GM12878 (cell line): ENCODE data around the gene IFT122. TPM values are rescaled to one million over a fixed set of nuclear protein-coding genes. Genes with fewer than 3 reads are reported as not detected.

Experiments used
- ASH2L ChIP-seq: fragments of 300-600, 200-600 bp; sonication (generic); IDR thresholded peaks from 2 replicates; pipeline ENCODE4 v1.6.1; 2017; ENCODE audit warnings: low read depth, mild to moderate bottlenecking, borderline replicate concordance
- BCL11A ChIP-seq: IDR thresholded peaks from 2 replicates; pipeline ENCODE4 v1.6.1; 2011; ENCODE audit warnings: low read depth, low read length
- BMI1 ChIP-seq: fragments of 450-650 bp; IDR thresholded peaks from 2 replicates; pipeline ENCODE4 v1.6.1; 2016; ENCODE audit warnings: mild to moderate bottlenecking, moderate library complexity, borderline replicate concordance
- CBFB ChIP-seq: IDR thresholded peaks from 2 replicates; pipeline ENCODE4 v1.6.1; 2016; ENCODE audit warnings: antibody characterized with exemption, low read depth
- E2F4 ChIP-seq: IDR thresholded peaks from 2 replicates; pipeline ENCODE4 v1.6.1; 2012; ENCODE audit warnings: low read depth, low read length, improper control_type of control experiment
- EGR1 ChIP-seq, 2 experiments: IDR thresholded peaks; 1 replicate in 1 of 2; 2 replicates in 1 of 2; pipeline ENCODE4 v1.6.1; 2011 to 2012; ENCODE audit warnings: low read depth in 2 of 2, low read length in 2 of 2, borderline replicate concordance in 1 of 2, mild to moderate bottlenecking in 1 of 2, moderate library complexity in 1 of 2
- ETV6 ChIP-seq, 2 experiments: fragments of 450-650 bp in 1 of 2; IDR thresholded peaks in 1 of 2; conservative IDR thresholded peaks in 1 of 2; 2 replicates each; pipeline ENCODE4 v1.6.1; 2014; ENCODE audit warnings: antibody characterized with exemption in 1 of 2, borderline replicate concordance in 1 of 2, low read depth in 1 of 2, mild to moderate bottlenecking in 1 of 2, moderate library complexity in 1 of 2
- FOXK2 ChIP-seq: fragments of 450-650 bp; IDR thresholded peaks from 2 replicates; pipeline ENCODE4 v1.6.1; 2017; ENCODE audit warnings: mild to moderate bottlenecking, moderate library complexity
- HDGF ChIP-seq: fragments of 450-650 bp; IDR thresholded peaks from 2 replicates; pipeline ENCODE4 v1.6.1; 2016; ENCODE audit warnings: antibody characterized with exemption
- JUND ChIP-seq: IDR thresholded peaks from 2 replicates; pipeline ENCODE4 v1.6.1; 2012; ENCODE audit warnings: low read depth, mild to moderate bottlenecking, low read length, improper control_type of control experiment, moderate library complexity
- KLF5 ChIP-seq: fragments of 450-650 bp; IDR thresholded peaks from 2 replicates; pipeline ENCODE4 v1.6.1; 2014; ENCODE audit warnings: mild to moderate bottlenecking; ENCODE audit not compliant: partially characterized antibody
- MYB ChIP-seq: fragments of 150-350 bp; IDR thresholded peaks from 2 replicates; pipeline ENCODE4 v1.6.1; 2014; ENCODE audit warnings: mild to moderate bottlenecking, low read depth, low read length, borderline replicate concordance
- POLR2A ChIP-seq: IDR thresholded peaks from 2 replicates; pipeline ENCODE4 v1.6.1; 2011; ENCODE audit warnings: low read depth, mild to moderate bottlenecking, low read length
- RELB ChIP-seq: fragments of 450-650 bp; IDR thresholded peaks from 2 replicates; pipeline ENCODE4 v1.6.1; 2017; ENCODE audit warnings: low read depth, mild to moderate bottlenecking, moderate library complexity
- RUNX3 ChIP-seq: IDR thresholded peaks from 2 replicates; pipeline ENCODE4 v1.6.1; 2012; ENCODE audit warnings: low read length, inconsistent platforms
- SMC3 ChIP-seq: IDR thresholded peaks from 2 replicates; pipeline ENCODE4 v1.6.1; 2011; ENCODE audit warnings: low read length, improper control_type of control experiment, borderline replicate concordance
- SRF ChIP-seq, 2 experiments: IDR thresholded peaks; 2 replicates each; pipeline ENCODE4 v1.6.1; 2011; ENCODE audit warnings: low read depth in 2 of 2, low read length in 2 of 2, mild to moderate bottlenecking in 1 of 2, moderate library complexity in 1 of 2
- STAT3 ChIP-seq: IDR thresholded peaks from 2 replicates; pipeline ENCODE4 v1.6.1; 2011; ENCODE audit warnings: low read depth, low read length, improper control_type of control experiment
- TCF12 ChIP-seq: IDR thresholded peaks from 2 replicates; pipeline ENCODE4 v1.6.1; 2011; ENCODE audit warnings: low read depth, mild to moderate bottlenecking, low read length
- ZBTB33 ChIP-seq: fragments of 450-650 bp; IDR thresholded peaks from 2 replicates; pipeline ENCODE4 v1.6.1; 2017; ENCODE audit warnings: mild to moderate bottlenecking
- polyA plus RNA-seq, 11 experiments: library from polyadenylated mRNA; depleted of rRNA in 4 of 11; unstranded in 6 of 11; stranded (reverse) in 5 of 11; fragments of >200 nt; fragmentation: Nextera tagmentation in 4 of 11; fragmentation: Illumina TruSeq in 1 of 11; extraction: Ambion mirVana in 4 of 11; extraction: Trizol in 1 of 11; gene quantifications; 1 replicate in 1 of 11; 2 replicates in 10 of 11; pipeline versions ENCODE4 v1.2.1 to v1.2.3, GENCODE V29; 2011 to 2016; ENCODE audit warnings: inconsistent platforms in 2 of 11, missing spikeins in 2 of 11, low read depth in 1 of 11
- total RNA-seq, 4 experiments: library from RNA; depleted of rRNA in 3 of 4; stranded (reverse); fragments of >200 nt in 3 of 4; fragmentation: Illumina TruSeq in 1 of 4; extraction: Trizol in 1 of 4; gene quantifications; 2 replicates each; pipeline versions ENCODE4 v1.2.1 to v1.2.3, GENCODE V29; 2013 to 2021

The IFT122 gene
- total and polyA plus RNA-seq, 10 of the 15 experiments (the other 5 are each of a cell fraction or from before 2014, with no cell fraction given), result 1.8 to 19.2 (median 8.4) TPM

- TF ChIP-seq FOXK2, result peak; percentile 82
- TF ChIP-seq EGR1 (IDR thresholded peaks at IDR 0.05; ENCODE audit: borderline replicate concordance in 1 of 2, low read depth in 2 of 2, low read length in 2 of 2), result no peak
- peak; percentile 73 for TF ChIP-seq RUNX3
- TF ChIP-seq POLR2A, result no peak
- TF ChIP-seq E2F4, result no peak
- no peak for TF ChIP-seq STAT3
- TF ChIP-seq KLF5, result peak; percentile 35
- peak; percentile 22; the same call in 1 of the 2 replicates for TF ChIP-seq SMC3
- peak; percentile 93 for TF ChIP-seq RELB
- peak; percentile 43 to 89; a peak in 2 of 4 replicates for TF ChIP-seq ETV6 (conservative IDR thresholded peaks at IDR 0.05 in 1 of 2, IDR thresholded peaks at IDR 0.05 in 1 of 2; ENCODE audit: borderline replicate concordance in 1 of 2, low read depth in 1 of 2)
- TF ChIP-seq HDGF, result peak; percentile 80
- no peak for TF ChIP-seq MYB
- TF ChIP-seq TCF12, result no peak
- TF ChIP-seq JUND, result no peak
- no peak for TF ChIP-seq ASH2L
- TF ChIP-seq BMI1, result no peak
- no peak for TF ChIP-seq BCL11A
- TF ChIP-seq CBFB, result no peak; the same call in 1 of the 2 replicates
- TF ChIP-seq SRF (IDR thresholded peaks at IDR 0.05; ENCODE audit: low read depth in 2 of 2, low read length in 2 of 2), result peak; percentile 27 to 49; a peak in 2 of 4 replicates
- no peak for TF ChIP-seq ZBTB33
These were observed 40.7 kb upstream of the IFT122 start (continued) for GRCh38 chr3:129399145-129399894.
